ENCODE measurements around the gene NLRP5. TPM values are rescaled to one million over a fixed set of nuclear protein-coding genes. Genes with fewer than 3 reads are reported as not detected.
A peak's percentile ranks its signal among the peaks of the same experiment; 100 is the strongest.
"Not testable (repeated sequence)": the region's sequence is repeated elsewhere in the genome, so short reads cannot be mapped to it uniquely, and the experiment has no call there.

The NLRP5 gene
- total RNA-seq, 1 experiment from 2014 or later, result not detected

GRCh38 chr19:56098237-56098636, 111.7 kb downstream of the NLRP5 start:
- not testable (repeated sequence) for DNase-seq (ENCODE audit: low spot score)

- DNase-seq (ENCODE audit: low spot score), result no peak
These were observed 112.4 kb downstream of the NLRP5 start for GRCh38 chr19:56098731-56099568.

DNA sequence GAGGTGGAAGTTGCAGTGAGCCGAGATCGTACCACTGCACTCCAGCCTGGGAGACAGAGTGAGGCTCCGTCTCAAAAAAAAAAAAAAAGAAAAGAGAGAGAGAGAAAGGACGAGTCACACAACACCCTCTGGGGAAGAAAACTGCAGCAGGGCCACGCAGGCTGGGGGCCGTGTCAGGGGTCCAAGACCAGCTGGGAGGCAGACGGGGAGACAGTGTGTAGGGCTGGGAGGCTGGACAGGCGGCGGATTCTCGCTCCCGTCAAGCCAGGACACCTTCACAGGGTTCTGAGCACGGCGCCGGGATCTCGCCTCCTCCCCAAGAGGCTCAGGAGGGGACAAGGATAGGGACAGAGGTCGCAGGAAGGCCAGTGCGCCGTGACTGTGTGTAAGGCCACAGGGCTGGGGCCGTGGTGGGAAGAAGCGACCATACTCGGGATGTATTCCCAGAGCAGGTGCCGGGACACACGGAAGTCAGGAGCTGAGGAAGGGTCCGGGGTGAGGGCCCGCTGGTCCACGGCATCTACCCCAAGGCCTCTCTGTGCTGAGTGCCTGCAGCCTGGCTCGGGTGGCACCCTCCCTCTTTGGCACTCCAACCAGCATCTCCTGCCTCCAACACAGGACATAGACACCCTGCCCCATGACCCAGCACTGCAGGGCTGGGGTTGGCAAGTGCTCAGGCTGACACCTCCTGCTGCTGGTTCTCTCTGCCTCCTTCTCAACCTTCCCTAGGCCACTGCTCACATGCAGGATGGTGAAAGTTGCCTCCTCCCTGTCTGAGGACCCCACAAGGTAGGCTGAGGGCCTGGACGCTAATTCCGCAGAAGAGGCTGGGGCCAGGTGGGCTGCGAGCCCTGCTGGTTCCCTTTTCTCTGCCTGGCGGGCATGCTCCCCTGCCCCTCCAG, 113.3 kb downstream of the NLRP5 start:
- no peak for DNase-seq (ENCODE audit: low spot score)

DNA sequence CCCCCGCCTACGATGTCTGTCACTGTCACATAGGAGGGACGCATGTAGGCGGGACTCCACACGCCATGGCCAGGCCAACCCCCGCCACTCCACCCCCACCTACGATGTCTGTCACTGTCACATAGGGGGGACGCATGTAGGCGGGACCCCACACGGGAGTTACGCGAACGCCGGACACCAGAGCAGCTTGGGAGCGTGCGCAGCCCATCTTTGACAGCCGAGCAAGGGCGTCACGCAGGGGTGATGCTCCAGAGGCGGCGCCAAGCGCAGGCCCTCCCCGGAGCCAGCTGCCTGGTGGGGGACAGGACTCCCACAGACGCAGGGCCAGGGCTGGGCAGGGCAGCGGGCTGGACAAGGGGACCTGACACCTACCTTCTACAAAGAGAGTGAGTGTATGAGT, 114.5 kb downstream of the NLRP5 start:
- no peak for DNase-seq (ENCODE audit: low spot score)

- DNase-seq (ENCODE audit: low spot score), result no peak
These were observed 115.4 kb downstream of the NLRP5 start for GRCh38 chr19:56101746-56102535.

DNA sequence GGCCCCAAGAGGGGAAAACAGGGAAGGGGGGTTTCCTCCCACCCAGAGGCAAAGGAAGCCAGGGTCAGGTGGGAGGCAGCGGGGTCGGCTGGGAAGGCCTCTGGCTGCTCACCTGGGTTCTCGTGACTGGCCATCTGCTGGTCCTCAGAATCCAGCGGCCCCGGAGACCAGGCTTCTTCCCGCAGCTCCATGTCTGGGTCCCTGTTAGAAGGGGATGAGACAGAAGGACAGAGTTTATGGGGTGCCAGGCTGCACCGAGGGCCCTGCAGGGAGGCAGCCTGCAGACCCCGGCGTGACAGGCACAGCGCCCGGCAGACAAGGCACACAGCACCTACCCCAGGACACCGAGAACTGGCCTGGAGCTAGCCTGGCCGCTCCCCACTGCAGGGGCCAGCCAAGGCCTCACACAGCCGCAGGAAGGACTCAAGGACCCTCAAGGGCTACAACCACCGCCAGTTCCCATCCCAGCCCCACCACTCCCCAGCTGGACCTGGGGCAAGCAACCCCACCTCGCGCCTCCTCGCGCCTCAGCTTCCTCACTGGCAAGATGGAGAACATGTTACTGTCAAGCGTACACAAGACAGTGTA, 116.5 kb downstream of the NLRP5 start:
- DNase-seq (ENCODE audit: low spot score), result no peak

- DNase-seq (ENCODE audit: low spot score), result no peak
These were observed 117.8 kb downstream of the NLRP5 start for GRCh38 chr19:56104423-56104822.

DNA sequence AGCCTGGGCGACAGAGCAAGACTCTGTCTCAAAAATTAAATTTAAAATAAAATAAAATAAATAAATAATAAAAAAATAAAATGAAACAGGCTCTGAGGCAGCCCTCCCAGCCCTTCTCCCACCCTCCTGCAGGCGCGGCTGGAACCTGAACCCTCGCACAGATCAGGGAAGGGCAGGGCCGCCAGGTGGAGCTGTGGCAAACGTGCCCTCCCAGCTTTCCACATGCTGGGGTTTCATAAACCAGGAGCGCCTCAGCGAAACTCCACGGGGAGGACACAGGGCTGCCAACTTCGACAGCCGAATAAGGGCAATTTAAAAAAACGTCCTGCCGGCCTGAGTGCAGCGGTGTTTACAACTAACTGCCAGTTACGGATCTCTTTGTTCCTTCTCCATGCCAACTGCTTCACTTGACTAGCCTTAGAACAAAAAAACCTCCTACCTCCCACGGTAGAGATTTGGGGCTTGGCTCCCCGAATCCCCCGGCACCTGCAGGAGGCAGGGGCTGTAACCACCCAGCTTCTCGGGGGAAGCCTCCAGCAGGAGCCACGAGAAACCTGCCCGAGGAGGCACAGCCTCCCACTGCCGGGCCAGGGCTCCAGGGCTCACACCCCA, 118.6 kb downstream of the NLRP5 start:
- DNase-seq (ENCODE audit: low spot score), result peak; percentile 93

GRCh38 chr19:56105831-56106396, 119.3 kb downstream of the NLRP5 start:
- DNase-seq (ENCODE audit: low spot score), result not testable (repeated sequence)

DNA sequence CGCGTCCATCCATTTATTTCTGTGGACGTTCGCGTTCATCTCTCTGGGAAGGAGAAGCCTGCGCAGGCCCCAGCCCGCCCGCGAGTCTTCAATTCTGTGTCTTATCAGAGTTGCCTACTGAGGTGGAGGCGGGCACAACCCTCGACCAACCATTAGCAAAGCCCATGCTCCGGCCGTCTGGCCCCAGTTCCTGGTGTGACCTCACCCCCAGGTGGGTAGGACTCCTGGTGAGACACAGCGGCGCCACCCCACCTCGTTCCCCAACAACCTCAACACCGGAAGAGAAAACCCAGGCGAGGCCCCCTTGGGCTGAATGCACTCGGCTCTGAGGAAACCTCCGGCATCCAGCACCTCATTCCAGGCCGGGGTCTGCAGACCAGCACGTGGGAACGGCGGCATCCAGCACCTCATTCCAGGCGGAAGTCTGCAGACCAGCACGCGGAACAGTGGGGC, 119.8 kb downstream of the NLRP5 start:
- peak; percentile 84 for DNase-seq (ENCODE audit: low spot score)

DNA sequence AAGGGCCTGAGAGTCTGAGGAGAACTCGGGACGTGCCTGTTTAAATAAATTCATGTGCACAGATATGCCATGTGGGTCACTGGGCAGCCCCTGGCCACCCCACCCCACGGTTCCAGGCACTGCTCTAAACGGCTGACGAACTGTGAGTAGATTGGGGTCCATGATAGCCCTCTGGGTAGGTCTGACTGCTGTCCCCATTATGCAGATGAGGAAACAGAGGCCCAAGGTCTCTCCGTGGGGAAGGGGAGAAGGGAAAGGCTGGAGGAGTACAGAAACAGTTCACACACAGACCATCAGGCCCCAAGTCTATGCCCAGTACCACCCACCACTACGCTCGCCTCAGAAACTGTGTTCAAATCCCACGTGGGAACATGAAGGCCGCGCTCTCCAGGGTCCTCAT, 120.4 kb downstream of the NLRP5 start:
- no peak for DNase-seq (ENCODE audit: low spot score)

- no peak for DNase-seq (ENCODE audit: low spot score)
These were observed 121.2 kb downstream of the NLRP5 start for GRCh38 chr19:56107626-56108351.

GRCh38 chr19:56108447-56109195, 122.0 kb downstream of the NLRP5 start:
- no peak for DNase-seq (ENCODE audit: low spot score)

DNA sequence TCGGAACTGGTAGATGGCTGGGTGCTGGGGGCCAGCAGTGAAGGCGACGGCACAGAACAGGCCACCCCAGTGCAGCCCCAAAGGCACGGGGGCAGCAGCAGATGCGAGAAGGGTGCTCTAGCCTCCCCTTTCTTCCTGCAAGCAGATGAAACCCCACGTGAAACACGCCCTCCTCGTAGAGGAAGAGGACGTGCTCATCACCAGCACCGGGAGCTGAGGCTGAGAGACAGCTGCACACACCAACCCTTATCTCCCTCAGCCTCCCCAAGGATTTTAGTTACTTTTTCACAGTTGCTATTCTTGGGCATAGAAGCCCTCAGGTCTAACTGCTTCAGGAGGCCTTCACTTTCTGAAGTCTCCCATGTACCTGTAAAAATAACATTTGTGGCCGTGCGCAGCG, 122.7 kb downstream of the NLRP5 start:
- DNase-seq (ENCODE audit: low spot score), result no peak

- DNase-seq (ENCODE audit: low spot score), result peak; percentile 63
These were observed 124.2 kb downstream of the NLRP5 start for GRCh38 chr19:56110515-56111448.

Measured in HT-29 (cell line).